HepG2 (cell line): ENCODE data around the gene ROBO3. TPM values are rescaled to one million over a fixed set of nuclear protein-coding genes. Genes with fewer than 3 reads are reported as not detected.

ENCODE experiments used
- ATF1 ChIP-seq: IDR thresholded peaks from 2 replicates; pipeline ENCODE4 v1.6.1; 2016; ENCODE audit warnings: mild to moderate bottlenecking, control low read depth
- CEBPB ChIP-seq: IDR thresholded peaks from 2 replicates; pipeline ENCODE4 v1.6.1; 2011; ENCODE audit warnings: low read depth, low read length, improper control_type of control experiment, borderline replicate concordance
- DRAP1 ChIP-seq: IDR thresholded peaks from 2 replicates; pipeline ENCODE4 v1.6.1; 2016; ENCODE audit warnings: missing genetic modification reagents, missing compliant biosample characterization
- HINFP ChIP-seq: sonication (generic); formaldehyde crosslinking; IDR thresholded peaks from 2 replicates; pipeline ENCODE4 v1.4.0; 2020; ENCODE audit warnings: low read depth, mild to moderate bottlenecking, missing genetic modification reagents
- HNF1B ChIP-seq: sonication (generic); formaldehyde crosslinking; IDR thresholded peaks from 2 replicates; pipeline ENCODE4 v1.5.1; 2020; ENCODE audit warnings: mild to moderate bottlenecking, moderate library complexity, missing genetic modification reagents
- MXD1 ChIP-seq: sonication (generic); formaldehyde crosslinking; IDR thresholded peaks from 2 replicates; pipeline ENCODE4 v1.4.0; 2020; ENCODE audit warnings: mild to moderate bottlenecking, missing genetic modification reagents
- MYC ChIP-seq: sonication (generic); formaldehyde crosslinking; IDR thresholded peaks from 2 replicates; pipeline ENCODE4 v1.9.0; 2021; ENCODE audit warnings: missing genetic modification reagents, borderline replicate concordance
- SALL1 ChIP-seq: sonication (generic); formaldehyde crosslinking; IDR thresholded peaks from 2 replicates; pipeline ENCODE4 v1.8.0; 2022; ENCODE audit warnings: mild to moderate bottlenecking, missing genetic modification reagents
- SOX13 ChIP-seq, 3 experiments: fragments of 450-650 bp in 1 of 3; sonication (generic) in 1 of 3; formaldehyde crosslinking in 1 of 3; IDR thresholded peaks in 2 of 3; conservative IDR thresholded peaks in 1 of 3; 2 replicates each; pipeline versions ENCODE4 v1.5.0 to v1.6.1; 2016 to 2020; ENCODE audit warnings: antibody characterized with exemption in 1 of 3, mild to moderate bottlenecking in 1 of 3, missing compliant biosample characterization in 1 of 3, missing genetic modification reagents in 1 of 3, moderate library complexity in 1 of 3
- SP140L ChIP-seq: sonication (generic); formaldehyde crosslinking; IDR thresholded peaks from 2 replicates; pipeline ENCODE4 v1.4.0; 2020; ENCODE audit warnings: missing genetic modification reagents, borderline replicate concordance
- STAT5B ChIP-seq: sonication (generic); formaldehyde crosslinking; IDR thresholded peaks from 2 replicates; pipeline ENCODE4 v1.4.0; 2020; ENCODE audit warnings: missing genetic modification reagents
- STAT6 ChIP-seq: sonication (generic); formaldehyde crosslinking; IDR thresholded peaks from 2 replicates; pipeline ENCODE4 v1.4.0; 2020; ENCODE audit warnings: missing genetic modification reagents, mild to moderate bottlenecking, borderline replicate concordance
- ZBTB8A ChIP-seq: sonication (generic); formaldehyde crosslinking; IDR thresholded peaks from 2 replicates; pipeline ENCODE4 v1.4.0; 2020; ENCODE audit warnings: mild to moderate bottlenecking, low read depth, missing genetic modification reagents, borderline replicate concordance
- ZNF326 ChIP-seq: sonication (generic); formaldehyde crosslinking; IDR thresholded peaks from 2 replicates; pipeline ENCODE4 v1.4.0; 2020; ENCODE audit warnings: missing genetic modification reagents, borderline replicate concordance
- ZNF550 ChIP-seq: sonication (generic); formaldehyde crosslinking; IDR thresholded peaks from 2 replicates; pipeline ENCODE4 v1.4.0; 2020; ENCODE audit warnings: mild to moderate bottlenecking, missing genetic modification reagents, borderline replicate concordance
- ZNF781 ChIP-seq: sonication (generic); formaldehyde crosslinking; IDR thresholded peaks from 2 replicates; pipeline ENCODE4 v1.5.1; 2020; ENCODE audit warnings: borderline replicate concordance, mild to moderate bottlenecking, missing genetic modification reagents; ENCODE audit errors: not compliant biosample characterization
- polyA plus RNA-seq, 8 experiments: library from polyadenylated mRNA; depleted of rRNA in 3 of 8; stranded (reverse) in 7 of 8; unstranded in 1 of 8; fragments of >200 nt; fragmentation: Illumina TruSeq in 4 of 8; extraction: Trizol in 4 of 8; gene quantifications; 2 replicates each; pipeline versions ENCODE4 v1.2.1 to v1.2.3, GENCODE V29; 2011 to 2016; ENCODE audit warnings: low read depth in 4 of 8, missing spikeins in 1 of 8, mixed read lengths in 1 of 8; ENCODE audit not compliant: insufficient read depth in 1 of 8
- total RNA-seq, 5 experiments: library from RNA; depleted of rRNA; stranded (reverse); fragments of >200 nt; fragmentation: Illumina TruSeq; extraction: Trizol; gene quantifications; 2 replicates each; pipeline ENCODE4 v1.2.3, GENCODE V29; 2016; ENCODE audit warnings: low read depth in 1 of 5

ROBO3 gene
- total and polyA plus RNA-seq, 2 of the 13 experiments (the other 11 are each of a cell fraction or from before 2014, with no cell fraction given): 0.07 to 2.4 TPM

GRCh38 chr11:124882339-124883071 is 17.3 kb downstream of the ROBO3 start (continued):
- TF ChIP-seq ZNF326: no peak
- TF ChIP-seq MXD1: no peak
- no peak for TF ChIP-seq ZNF781 (CRISPR knock-in tag)
- TF ChIP-seq MYC (CRISPR knock-in tag): no peak
- TF ChIP-seq STAT6 (CRISPR knock-in tag): 0 out of 2 replicates have a peak, but pooled peaks have one; percentile 32
- no peak for TF ChIP-seq ZNF550 (CRISPR knock-in tag)
- TF ChIP-seq SALL1 (CRISPR knock-in tag): peak; percentile 72; the same call in 1 of the 2 replicates
- TF ChIP-seq SP140L (CRISPR knock-in tag): no peak
- no peak for TF ChIP-seq CEBPB
- TF ChIP-seq ZBTB8A: no peak
- no peak for TF ChIP-seq ATF1 (CRISPR knock-in tag)
- TF ChIP-seq DRAP1 (CRISPR knock-in tag): 0 out of 2 replicates have a peak, but pooled peaks have one; percentile 20
- TF ChIP-seq SOX13 (IDR thresholded peaks at IDR 0.05): 0 out of 2 replicates have a peak, but pooled peaks have one; percentile 25
- peak in 1 of 2 experiments; percentile 75; a peak in 2 of 4 replicates for TF ChIP-seq SOX13 (CRISPR knock-in tag; conservative IDR thresholded peaks at IDR 0.05 in 1 of 2, IDR thresholded peaks at IDR 0.05 in 1 of 2)
- peak; percentile 88 for TF ChIP-seq HNF1B
- TF ChIP-seq HINFP: no peak; the same call in 1 of the 2 replicates
- no peak for TF ChIP-seq STAT5B (CRISPR knock-in tag)
